K562 treated with DMSO at 1 percent for 4 hours (cell line): ENCODE data around the gene TAF5L. TPM values are rescaled to one million over a fixed set of nuclear protein-coding genes. Genes with fewer than 3 reads are reported as not detected.

ENCODE experiments used
- total RNA-seq: library from RNA; unstranded; fragments of 300-600 nt; gene quantifications from 2 replicates; pipeline ENCODE4 v1.2.3, GENCODE V29; 2022; ENCODE audit not compliant: insufficient read depth

TAF5L gene
- total RNA-seq, result 23.7 and 24.8 TPM in 2 replicates

DNA sequence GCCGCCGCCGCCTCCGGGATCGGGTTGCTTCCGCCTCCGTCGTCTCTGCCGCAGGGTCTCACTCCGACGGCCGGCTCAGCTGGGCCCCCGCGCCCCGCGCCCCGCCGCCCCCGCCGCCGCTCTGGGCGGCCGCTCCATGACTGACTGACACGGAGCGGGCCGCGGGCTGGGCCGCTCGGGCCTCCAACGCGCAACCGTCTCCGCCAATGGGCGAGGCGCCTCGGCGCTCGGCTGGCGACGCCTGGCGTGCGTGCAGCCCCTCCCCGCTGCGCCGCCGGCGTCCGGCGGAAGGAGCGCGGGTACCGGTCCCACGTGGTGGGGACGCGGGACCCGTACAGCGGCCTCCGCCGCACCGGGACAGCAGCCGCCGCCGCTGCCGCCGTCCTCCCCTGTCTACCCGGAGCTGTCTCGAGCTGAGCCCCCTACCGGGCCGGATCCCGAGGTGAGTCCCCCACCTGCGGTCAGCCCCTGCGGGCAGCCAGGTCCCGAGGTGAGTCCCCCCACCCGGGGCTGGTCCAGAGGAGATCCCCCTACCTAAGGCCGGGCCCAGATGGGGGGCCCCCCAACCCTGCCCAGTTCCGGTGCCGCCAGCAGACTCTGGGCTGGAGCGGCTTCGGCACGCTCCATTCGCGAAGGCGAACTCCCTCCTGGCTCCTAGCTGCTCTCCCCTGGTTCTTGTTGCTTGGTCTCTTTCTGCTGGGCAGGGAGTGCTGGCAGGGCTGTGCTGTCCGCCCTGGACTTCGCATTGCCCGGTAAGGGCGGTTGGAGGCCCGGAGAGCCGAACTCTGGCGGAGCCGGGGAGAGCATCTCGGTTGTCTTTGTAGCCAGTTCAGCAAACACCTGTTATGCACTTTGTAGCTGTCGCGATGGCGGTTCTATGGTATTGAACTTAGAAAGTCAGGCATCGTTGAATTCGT lies at the start of gene TAF5L, which contains the start of gene URB2:
TAF5L (minus strand) TSS at position 208 of the 917 bp plus-strand sequence. CDS start 11,640 bp downstream, outside the sequence.
URB2 (plus strand) TSS at position 333 of the 917 bp plus-strand sequence. CDS start 1,387 bp downstream, outside the sequence.

DNA sequence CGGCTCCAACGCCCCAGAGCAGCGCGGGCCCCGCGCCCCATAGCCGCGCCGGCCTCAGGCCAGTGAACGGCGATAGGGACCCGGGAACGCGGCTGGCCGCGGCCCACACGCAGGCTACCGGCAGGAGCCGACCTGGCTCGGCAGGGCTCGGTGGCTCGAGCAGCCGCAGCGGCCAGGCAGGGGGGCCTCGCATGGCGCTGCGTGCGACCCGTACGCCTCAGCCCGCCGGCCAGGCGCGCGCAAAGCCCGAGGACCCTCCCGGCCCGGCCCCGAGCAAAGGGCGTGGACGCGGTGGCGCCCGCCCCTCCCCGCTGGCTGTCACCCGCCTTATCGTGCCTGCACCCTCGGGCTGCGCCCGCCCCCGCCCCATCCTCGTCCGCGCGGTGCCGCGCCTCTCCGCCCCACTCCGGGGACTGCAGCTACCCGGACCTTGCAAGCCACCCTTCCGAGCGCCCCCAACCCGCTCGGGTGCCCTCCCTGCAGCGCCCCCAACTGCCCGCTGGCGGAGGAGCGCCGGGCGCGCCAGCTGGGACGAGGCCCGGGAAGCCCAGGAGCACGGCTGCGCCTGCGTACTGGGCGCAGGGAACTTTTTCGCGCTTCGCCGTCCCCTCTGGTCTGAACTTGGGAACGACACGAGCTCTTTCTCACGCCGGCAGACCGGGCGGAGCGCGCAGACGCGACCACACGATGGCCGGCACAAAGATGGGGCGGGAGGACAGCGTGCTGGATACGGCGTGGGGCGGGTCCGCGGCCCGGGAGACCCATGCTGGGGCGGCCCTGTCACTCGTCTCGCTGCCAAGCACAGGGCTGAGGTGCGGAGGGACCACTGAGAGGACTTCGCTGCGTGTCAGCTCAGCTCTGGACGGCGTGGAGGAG lies 67.2 kb downstream of the TAF5L start, which contains the start of gene ABCB10:
ABCB10 (minus strand) TSS at position 248 of the 876 bp plus-strand sequence; CDS start at position 193, 55 bp downstream.

Other genes with a start within 250 kb of the TAF5L start
- 1.1 TPM in 1 of 2 replicates, not detected in the other for gene ACTA1, start 192.0 kb downstream of the TAF5L start, total RNA-seq
- gene NUP133, start 117.8 kb downstream of the TAF5L start, total RNA-seq, result 29.4 and 37.2 TPM in 2 replicates
- gene ABCB10, start 67.4 kb downstream of the TAF5L start, total RNA-seq, result 11.4 and 16.8 TPM in 2 replicates
- 2.5 and 2.7 TPM in 2 replicates for gene URB2, start 125 bp upstream of the TAF5L start, total RNA-seq